Measurements from ENCODE around the gene MKRN2OS. TPM values are rescaled to one million over a fixed set of nuclear protein-coding genes. Genes with fewer than 3 reads are reported as not detected.

Gene MKRN2OS
- total RNA-seq, 1 donor from 2014 or later = not detected

DNA sequence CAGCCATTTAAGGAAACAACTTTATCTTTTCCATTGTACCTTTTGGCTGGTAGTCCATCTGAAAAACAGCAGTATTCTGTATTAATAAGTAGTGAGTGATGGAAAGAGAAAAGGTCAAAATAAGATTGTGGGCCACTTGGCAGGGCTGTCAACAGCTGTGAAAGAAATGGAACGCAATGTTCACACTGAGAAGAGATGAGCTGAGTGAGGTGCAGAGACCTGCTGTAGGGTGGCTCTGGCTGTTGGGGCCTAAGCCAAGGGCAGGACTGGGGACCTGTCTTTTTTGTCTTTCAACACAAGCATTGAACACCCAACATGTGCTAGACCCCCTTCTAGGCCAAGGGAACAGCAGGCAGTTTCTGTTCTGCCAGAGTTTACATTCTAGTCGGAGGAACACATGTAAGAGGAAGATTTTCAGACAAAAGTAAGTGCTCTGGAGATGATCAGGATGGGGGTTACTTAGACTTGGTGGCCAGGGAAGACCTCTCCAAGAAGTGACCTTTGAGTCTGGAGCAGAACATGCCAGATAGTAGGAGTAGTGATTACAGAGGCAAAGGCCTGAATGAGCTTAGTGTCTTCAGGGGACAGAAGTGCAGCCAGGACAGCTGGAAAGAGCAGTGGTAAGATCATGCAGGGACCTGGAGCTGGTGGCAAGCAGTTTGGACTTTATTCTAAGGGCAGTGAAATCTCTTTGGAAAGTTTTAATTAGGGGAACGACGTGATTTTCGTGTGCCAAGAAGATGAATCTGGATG, 31.4 kb downstream of the MKRN2OS start:
- DNase-seq (ENCODE audit: low read depth in 2 of 2) = no peak

DNA sequence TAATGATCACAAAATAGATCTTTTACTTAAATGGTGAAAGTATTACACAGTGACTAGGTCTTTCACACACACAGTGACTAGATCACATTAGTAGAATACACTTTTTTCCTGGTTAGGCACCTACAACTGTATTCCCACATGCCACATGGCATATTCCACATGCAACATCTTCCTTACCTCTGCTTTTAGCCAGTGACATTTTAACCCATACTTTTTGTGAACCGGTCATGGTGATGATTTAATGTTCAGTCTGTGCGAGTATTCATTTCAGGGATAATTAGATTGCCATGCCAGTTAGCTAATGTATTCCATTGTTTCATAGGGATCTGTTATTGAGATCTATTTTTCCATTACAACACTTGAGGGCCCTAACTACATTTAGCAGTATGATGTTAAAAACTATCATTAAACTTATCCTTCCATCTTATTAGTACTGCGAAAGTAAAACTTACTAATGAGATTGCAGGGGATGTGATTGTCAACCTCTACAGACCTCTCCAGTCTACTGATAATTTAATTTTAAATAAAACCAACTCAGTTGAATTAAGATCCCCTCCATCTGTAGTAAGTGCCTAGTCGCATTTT, 32.7 kb downstream of the MKRN2OS start:
- no peak for DNase-seq (ENCODE audit: low read depth in 2 of 2)

GRCh38 chr3:12509466-12509865, 35.8 kb downstream of the MKRN2OS start:
- no peak for DNase-seq (ENCODE audit: low read depth in 2 of 2)

GRCh38 chr3:12508291-12508700, 37.0 kb downstream of the MKRN2OS start:
- DNase-seq (ENCODE audit: low read depth in 2 of 2) = peak; percentile 21 to 87

- peak; percentile 9 to 63 for DNase-seq (ENCODE audit: low read depth in 2 of 2)
Observed at GRCh38 chr3:12507591-12508281, 37.6 kb downstream of the MKRN2OS start.

DNA sequence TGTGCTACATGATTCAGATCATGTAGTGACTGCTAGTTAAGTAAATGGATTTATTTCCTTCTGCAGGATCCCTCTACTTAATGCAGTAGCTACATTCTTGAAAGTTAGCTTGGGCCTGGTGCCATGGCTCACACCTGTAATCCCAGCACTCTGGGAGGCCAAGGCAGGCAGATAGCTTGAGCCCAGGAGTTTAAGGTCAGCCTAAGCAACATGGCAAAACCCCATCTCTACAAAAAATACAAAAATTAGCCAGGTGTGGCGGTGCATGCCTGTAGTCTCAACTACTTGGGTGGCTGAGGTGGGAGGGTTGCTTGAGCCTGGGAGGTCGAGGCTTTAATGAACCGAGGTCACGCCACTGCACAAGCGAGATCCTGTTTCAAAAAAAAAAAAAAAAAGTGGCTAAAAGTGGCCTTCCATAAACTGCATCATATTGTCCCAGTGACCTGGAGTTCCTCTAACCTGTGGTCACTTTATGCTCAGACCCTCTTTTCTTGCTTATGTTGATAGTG, 39.0 kb downstream of the MKRN2OS start:
- no peak for DNase-seq (ENCODE audit: low read depth in 2 of 2)

- DNase-seq (ENCODE audit: low read depth in 2 of 2) = no peak
Observed at GRCh38 chr3:12503126-12503957, 42.0 kb downstream of the MKRN2OS start.

DNA sequence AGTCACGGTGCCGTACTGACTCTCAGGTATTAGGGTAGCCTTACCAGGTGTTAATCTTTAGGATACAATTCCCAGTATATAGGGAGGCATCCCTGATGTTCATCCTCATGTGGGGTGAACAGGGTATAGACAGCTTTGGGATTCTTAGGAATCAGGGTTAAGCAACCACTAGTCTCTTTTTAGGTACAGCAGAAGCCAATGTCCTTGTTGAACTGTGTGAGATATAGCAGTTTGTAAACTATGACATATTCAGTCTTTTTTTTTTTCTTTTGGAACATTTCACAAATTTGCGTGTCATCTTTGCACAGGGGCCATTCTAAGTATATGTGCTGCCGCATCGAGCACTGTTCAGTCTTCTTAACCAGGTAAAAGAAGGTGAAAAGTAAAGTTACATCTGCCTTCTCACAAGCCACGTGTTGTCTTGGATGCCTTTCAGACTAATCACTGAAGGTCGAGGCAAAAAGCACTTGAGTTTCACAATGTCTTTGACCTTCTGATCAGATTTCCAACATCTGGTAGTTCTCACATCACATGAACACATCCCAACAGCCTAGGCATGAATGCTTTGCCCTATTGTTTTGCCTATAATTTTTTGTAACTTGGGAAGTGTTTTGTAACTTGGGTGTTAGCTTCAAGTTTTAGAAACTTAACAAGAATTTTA, 43.8 kb downstream of the MKRN2OS start:
- no peak for DNase-seq (ENCODE audit: low read depth in 2 of 2)

DNA sequence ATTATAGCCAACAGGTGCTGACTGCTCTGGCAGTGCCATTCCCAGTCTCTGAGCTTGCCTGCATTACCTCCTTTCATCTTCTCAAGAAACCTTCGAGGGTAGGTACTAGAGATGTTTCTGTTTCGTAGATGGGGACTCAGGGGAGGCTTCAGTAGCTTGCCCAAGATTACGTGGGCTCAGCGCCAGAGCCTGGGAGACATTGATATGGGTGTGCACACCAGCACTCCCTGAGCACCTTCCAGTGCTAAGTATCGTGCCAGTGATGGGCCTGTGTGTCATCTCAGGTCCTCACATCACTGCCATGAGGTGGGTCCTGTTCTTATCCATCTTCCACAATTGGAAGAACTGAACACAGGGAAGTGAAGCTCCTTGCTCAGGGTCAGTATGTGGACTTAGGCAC, 45.8 kb downstream of the MKRN2OS start:
- no peak for DNase-seq (ENCODE audit: low read depth in 2 of 2)

DNA sequence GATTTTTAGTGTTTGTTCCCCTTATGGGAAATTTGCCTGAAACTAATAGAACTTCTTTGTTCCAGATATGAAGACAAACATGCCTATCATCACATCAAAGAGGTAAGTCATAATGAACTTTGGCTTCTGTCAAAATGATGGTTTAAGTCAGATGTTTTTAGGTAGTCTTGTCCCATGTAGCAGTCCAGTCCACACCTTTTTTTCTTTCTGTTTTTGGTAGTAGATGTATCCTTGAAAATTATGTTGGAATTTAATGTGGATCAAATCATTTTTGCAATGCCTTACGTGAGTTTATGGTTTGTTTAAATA, 48.9 kb downstream of the MKRN2OS start:
- no peak for DNase-seq (ENCODE audit: low read depth in 2 of 2)

GRCh38 chr3:12495749-12496452, 49.4 kb downstream of the MKRN2OS start:
- DNase-seq (ENCODE audit: low read depth in 2 of 2) = no peak

DNA sequence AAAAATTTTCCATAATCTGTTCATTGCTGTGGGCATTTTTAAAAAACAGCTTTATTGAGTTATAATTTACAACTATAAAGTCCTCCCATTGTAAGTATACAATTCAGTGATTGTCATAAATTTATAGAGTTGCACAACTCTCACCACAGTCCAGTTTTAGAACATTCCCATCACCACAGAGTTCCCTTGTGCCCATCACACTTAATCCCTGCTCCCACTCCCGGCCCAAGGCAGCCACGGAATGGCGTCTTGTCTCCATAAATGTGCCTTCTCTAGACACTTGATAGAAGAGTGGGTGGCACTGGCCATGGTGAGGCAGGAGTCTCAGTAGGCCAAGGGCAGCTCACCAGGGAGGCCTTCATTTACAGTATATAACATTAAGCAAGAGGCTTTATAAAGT, 54.8 kb downstream of the MKRN2OS start:
- no peak for DNase-seq (ENCODE audit: low read depth in 2 of 2)

GRCh38 chr3:12489832-12490231, 55.5 kb downstream of the MKRN2OS start:
- DNase-seq (ENCODE audit: low read depth in 2 of 2) = no peak

Other genes starting within 250 kb of the MKRN2OS start
- gene TSEN2, start 61.0 kb downstream of the MKRN2OS start, total RNA-seq = 7.7 and 8.0 TPM in 2 replicates
- gene MKRN2, start 11.6 kb upstream of the MKRN2OS start, total RNA-seq = 24.5 and 29.0 TPM in 2 replicates
- 70.9 and 84.0 TPM in 2 replicates for gene RAF1, start 118.6 kb upstream of the MKRN2OS start, total RNA-seq
- gene TMEM40, start 213.8 kb upstream of the MKRN2OS start, total RNA-seq = 0.13 TPM in 1 of 2 replicates, not detected in the other

Data from dermis microvascular lymphatic vessel endothelial cell (primary cell).